H1 (cell line): ENCODE data around the gene XYLB.

Experiments
- EZH2 ChIP-seq: fragments of 200-600 bp; sonication (generic); IDR thresholded peaks from 2 replicates; pipeline ENCODE4 v1.7.1; 2012; ENCODE audit warnings: low read depth, mild to moderate bottlenecking, moderate library complexity, low read length, inconsistent platforms; ENCODE audit not compliant: severe bottlenecking
- HDAC6 ChIP-seq: IDR thresholded peaks from one replicate; pipeline ENCODE4 v1.7.1; 2012; ENCODE audit warnings: low read depth, mild to moderate bottlenecking, inconsistent platforms, low read length, moderate library complexity
- KDM5A ChIP-seq: fragments of 200-600 bp; IDR thresholded peaks from 2 replicates; pipeline ENCODE4 v1.7.1; 2012; ENCODE audit warnings: mild to moderate bottlenecking, low read length, inconsistent platforms, mixed read lengths
- MAFK ChIP-seq: IDR thresholded peaks from 2 replicates; pipeline ENCODE4 v1.6.1; 2012; ENCODE audit warnings: low read depth, mild to moderate bottlenecking, improper control_type of control experiment, low read length
- SP1 ChIP-seq: IDR thresholded peaks from 2 replicates; pipeline ENCODE4 v1.6.1; 2011; ENCODE audit warnings: low read depth, low read length
- YY1 ChIP-seq: IDR thresholded peaks from 2 replicates; pipeline ENCODE4 v1.6.1; 2011; ENCODE audit warnings: low read depth, mild to moderate bottlenecking, low read length
- TF ChIP-seq, protein P1 (sequence below), 3 experiments: IDR thresholded peaks; 1 replicate in 2 of 3; 2 replicates in 1 of 3; pipeline versions ENCODE4 v1.5.1 to v1.6.1; 2011; ENCODE audit warnings: low read length in 3 of 3, mild to moderate bottlenecking in 3 of 3, inconsistent platforms in 2 of 3, low read depth in 1 of 3, moderate library complexity in 1 of 3; ENCODE audit not compliant: insufficient read depth in 1 of 3; ENCODE audit errors: control extremely low read depth in 1 of 3

DNA sequence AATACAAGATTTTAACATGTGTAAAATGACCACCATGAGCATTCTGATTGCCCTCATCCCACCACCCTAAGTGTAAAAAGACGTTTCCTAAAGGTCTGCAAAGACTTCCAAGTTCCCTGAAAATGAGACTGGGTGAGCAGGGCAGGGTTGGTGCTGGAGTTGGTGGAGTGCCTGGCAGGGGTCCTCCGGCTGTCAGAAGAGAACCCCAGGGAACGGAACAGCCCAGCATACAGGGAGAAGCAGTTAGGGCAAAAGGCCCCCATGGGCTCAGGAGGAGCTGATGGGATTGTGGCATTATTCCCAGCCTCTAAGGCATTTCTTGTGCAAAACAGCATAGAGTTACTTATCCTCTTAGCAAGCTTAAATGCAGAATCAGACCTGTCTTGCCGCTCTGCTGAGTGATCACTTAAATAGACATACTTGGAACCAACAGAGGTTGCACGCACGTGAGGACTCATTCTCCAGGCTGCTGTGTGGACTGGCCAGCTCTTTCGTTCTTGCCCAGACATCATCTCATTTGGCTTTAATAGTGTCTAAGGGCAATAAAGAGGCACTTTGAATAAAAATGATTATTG, 36.0 kb downstream of the XYLB start:
- TF ChIP-seq KDM5A (no peak), SP1 (no peak), YY1 (no peak), MAFK (no peak), HDAC6 (no peak), EZH2 (no peak)
- TF ChIP-seq, protein P1, sequence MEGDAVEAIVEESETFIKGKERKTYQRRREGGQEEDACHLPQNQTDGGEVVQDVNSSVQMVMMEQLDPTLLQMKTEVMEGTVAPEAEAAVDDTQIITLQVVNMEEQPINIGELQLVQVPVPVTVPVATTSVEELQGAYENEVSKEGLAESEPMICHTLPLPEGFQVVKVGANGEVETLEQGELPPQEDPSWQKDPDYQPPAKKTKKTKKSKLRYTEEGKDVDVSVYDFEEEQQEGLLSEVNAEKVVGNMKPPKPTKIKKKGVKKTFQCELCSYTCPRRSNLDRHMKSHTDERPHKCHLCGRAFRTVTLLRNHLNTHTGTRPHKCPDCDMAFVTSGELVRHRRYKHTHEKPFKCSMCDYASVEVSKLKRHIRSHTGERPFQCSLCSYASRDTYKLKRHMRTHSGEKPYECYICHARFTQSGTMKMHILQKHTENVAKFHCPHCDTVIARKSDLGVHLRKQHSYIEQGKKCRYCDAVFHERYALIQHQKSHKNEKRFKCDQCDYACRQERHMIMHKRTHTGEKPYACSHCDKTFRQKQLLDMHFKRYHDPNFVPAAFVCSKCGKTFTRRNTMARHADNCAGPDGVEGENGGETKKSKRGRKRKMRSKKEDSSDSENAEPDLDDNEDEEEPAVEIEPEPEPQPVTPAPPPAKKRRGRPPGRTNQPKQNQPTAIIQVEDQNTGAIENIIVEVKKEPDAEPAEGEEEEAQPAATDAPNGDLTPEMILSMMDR (IDR thresholded peaks at IDR 0.05; ENCODE audit: control extremely low read depth in 1 of 3, insufficient read depth in 1 of 3, low read depth in 1 of 3, low read length in 3 of 3): no peak
